ENCODE results near the gene MRNIP.
"Not testable (repeated sequence)": the region's sequence is repeated elsewhere in the genome, so short reads cannot be mapped to it uniquely, and the experiment has no call there.

- TF ChIP-seq YY1 (IDR thresholded peaks at IDR 0.05; ENCODE audit: insufficient read depth, insufficient read length); SUZ12 (IDR thresholded peaks at IDR 0.05; ENCODE audit: extremely low read depth, insufficient read depth, insufficient read length): not testable (repeated sequence)
Observed at GRCh38 chr5:179789278-179789677, 69.3 kb downstream of the MRNIP start.
